Peyer's patch (tissue), 4 donors: Measurements from ENCODE around the gene RSPH3. TPM values are rescaled to one million over a fixed set of nuclear protein-coding genes. Genes with fewer than 3 reads are reported as not detected.
A peak's percentile ranks its signal among the peaks of the same experiment; 100 is the strongest.
"Not testable (repeated sequence)": the region's sequence is repeated elsewhere in the genome, so short reads cannot be mapped to it uniquely, and the experiment has no call there.

ENCODE experiments used
- DNase-seq, 3 donors: peaks; one replicate each; pipeline ENCODE4 v3.0.0-alpha.2; 2017 to 2019
- H3K27ac ChIP-seq, 4 donors: fragments of 200-600 bp; sonication (generic); one replicate each; pipeline ENCODE4 v1.5.1; 2016 to 2019
- H3K27me3 ChIP-seq, 2 donors: fragments of 200-600 bp; sonication (generic); one replicate each; pipeline ENCODE4 v1.5.1; 2019
- H3K36me3 ChIP-seq, 3 donors: fragments of 200-600 bp; sonication (generic); one replicate each; pipeline ENCODE4 v1.5.1; 2016 to 2019
- H3K4me1 ChIP-seq, 4 donors: fragments of 200-600 bp; sonication (generic); one replicate each; pipeline ENCODE4 v1.5.1; 2016 to 2019
- H3K4me3 ChIP-seq, 4 donors: fragments of 200-600 bp; sonication (generic); 1 replicate in 3 of 4; 2 replicates in 1 of 4; pipeline ENCODE4 v1.5.1; 2016 to 2019; ENCODE audit warnings: mild to moderate bottlenecking in 1 of 4
- H3K9me3 ChIP-seq, 4 donors: fragments of 200-600 bp; sonication (generic); one replicate each; pipeline ENCODE4 v1.5.1; 2016 to 2019; ENCODE audit warnings: mild to moderate bottlenecking in 1 of 4
- CTCF ChIP-seq, 6 experiments: fragments of 450-650 bp in 4 of 6; fragments of 200-600 bp in 2 of 6; sonication (generic) in 1 of 6; IDR thresholded peaks; one replicate each; pipeline ENCODE4 v1.5.1; 2017 to 2019; ENCODE audit warnings: antibody characterized with exemption in 6 of 6, mild to moderate bottlenecking in 3 of 6, moderate library complexity in 1 of 6
- POLR2A ChIP-seq, 2 donors: fragments of 450-650 bp; IDR thresholded peaks; one replicate each; pipeline ENCODE4 v1.5.1; 2017; ENCODE audit warnings: antibody characterized with exemption in 2 of 2, mild to moderate bottlenecking in 2 of 2, moderate library complexity in 2 of 2
- total RNA-seq, 4 donors: library from RNA; depleted of rRNA; stranded (reverse); fragments of >200 nt; gene quantifications; one replicate each; pipeline ENCODE4 v1.1.0, GENCODE V29; 2016

Gene RSPH3
- total RNA-seq, 4 donors from 2014 or later = 14.9 to 24.5 (median 20.1) TPM

DNA sequence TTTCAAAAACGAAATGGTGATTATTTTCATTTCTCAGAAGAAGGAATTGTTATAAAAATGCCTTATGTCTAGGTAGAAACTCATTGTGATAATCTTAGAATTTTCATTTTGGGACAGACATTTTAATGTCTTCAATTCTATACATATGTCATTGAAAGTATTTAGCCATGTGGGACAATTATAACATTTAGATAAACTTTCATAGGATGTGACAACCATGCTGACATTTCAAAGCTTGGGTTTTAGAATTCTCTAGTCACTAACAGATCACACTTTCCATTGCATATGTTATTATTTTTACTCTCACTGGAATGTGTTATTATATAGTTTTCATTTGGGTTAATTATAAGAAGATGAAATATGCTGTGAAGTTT, 39.9 kb upstream of the RSPH3 start:
- peaks cover 0 to 5% (median 0%) of the 10 kb centered on the region in 3 donors for H3K36me3 ChIP-seq
- no peak for DNase-seq
- no peaks in the 10 kb centered on the region for H3K9me3 ChIP-seq
- H3K4me3 ChIP-seq = no peak overlapping the region
- peak overlapping the region; percentile 17 to 79 (median 22) for H3K27ac ChIP-seq
- H3K27me3 ChIP-seq = no peaks in the 10 kb centered on the region
- TF ChIP-seq CTCF (IDR thresholded peaks at IDR 0.05) = no peak
- no peak for TF ChIP-seq POLR2A (IDR thresholded peaks at IDR 0.05)
- peaks cover 0 to 11% (median 7%) of the 10 kb centered on the region in 4 donors for H3K4me1 ChIP-seq

- peaks cover 0 to 11% (median 7%) of the 10 kb centered on the region in 4 donors for H3K4me1 ChIP-seq
- no peak for TF ChIP-seq POLR2A (IDR thresholded peaks at IDR 0.05)
- H3K27me3 ChIP-seq = no peaks in the 10 kb centered on the region
- H3K4me3 ChIP-seq = no peak overlapping the region
- peak overlapping the region; percentile 17 to 79 (median 44) for H3K27ac ChIP-seq
- peaks cover 0 to 5% (median 0%) of the 10 kb centered on the region in 3 donors for H3K36me3 ChIP-seq
- no peaks in the 10 kb centered on the region for H3K9me3 ChIP-seq
- peak in 2 of 3 donors; percentile 52 to 55 for DNase-seq
Observed at GRCh38 chr6:159038914-159039884, 39.2 kb upstream of the RSPH3 start.

DNA sequence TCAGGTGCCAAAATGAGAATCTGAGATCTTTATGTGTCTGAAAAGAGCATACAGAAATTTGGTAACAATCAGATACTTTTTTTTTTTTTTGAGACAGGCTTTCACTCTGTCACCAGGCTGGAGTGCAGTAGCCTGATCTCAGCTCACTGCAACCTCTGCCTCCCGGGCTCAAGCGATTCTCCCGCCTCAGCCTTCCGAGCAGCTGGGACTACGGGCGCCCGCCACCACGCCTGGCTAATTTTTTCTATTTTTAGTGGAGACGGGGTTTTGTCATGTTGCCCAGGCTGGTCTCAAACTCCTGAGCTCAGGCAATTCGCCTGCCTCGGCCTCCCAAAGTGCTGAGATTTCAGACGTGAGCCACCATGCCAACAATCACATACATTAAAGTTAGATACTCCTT, 38.3 kb upstream of the RSPH3 start:
- not testable (repeated sequence) for H3K9me3 ChIP-seq, H3K27me3 ChIP-seq, H3K4me3 ChIP-seq, H3K36me3 ChIP-seq, DNase-seq
- H3K27ac ChIP-seq = peak overlapping the region in 3 of 4 donors; percentile 17 to 79 (median 26)
- H3K4me1 ChIP-seq = peaks cover 0 to 11% (median 7%) of the 10 kb centered on the region in 4 donors

GRCh38 chr6:159037756-159038290, 37.8 kb upstream of the RSPH3 start:
- peaks cover 0 to 5% (median 0%) of the 10 kb centered on the region in 3 donors for H3K36me3 ChIP-seq
- peaks cover 0 to 11% (median 7%) of the 10 kb centered on the region in 4 donors for H3K4me1 ChIP-seq
- H3K27ac ChIP-seq = peak overlapping the region in 1 of 4 donors; percentile 79
- H3K4me3 ChIP-seq = no peak overlapping the region
- H3K27me3 ChIP-seq = no peaks in the 10 kb centered on the region
- no peak for DNase-seq
- H3K9me3 ChIP-seq = no peaks in the 10 kb centered on the region
- no peak for TF ChIP-seq CTCF (IDR thresholded peaks at IDR 0.05)
- no peak for TF ChIP-seq POLR2A (IDR thresholded peaks at IDR 0.05)

- Histone ChIP-seq H3K4me1 (peaks cover 0 to 11% (median 5%) of the 10 kb centered on the region in 4 donors), H3K27ac (no peak overlapping the region), H3K4me3 (no peak overlapping the region), H3K27me3 (no peaks in the 10 kb centered on the region), H3K36me3 (peaks cover 0 to 5% (median 0%) of the 10 kb centered on the region in 3 donors), H3K9me3 (no peaks in the 10 kb centered on the region)
- TF ChIP-seq CTCF (IDR thresholded peaks at IDR 0.05) = no peak
- no peak for TF ChIP-seq POLR2A (IDR thresholded peaks at IDR 0.05)
- no peak for DNase-seq
Observed at GRCh38 chr6:159036673-159037072, 36.7 kb upstream of the RSPH3 start.

DNA sequence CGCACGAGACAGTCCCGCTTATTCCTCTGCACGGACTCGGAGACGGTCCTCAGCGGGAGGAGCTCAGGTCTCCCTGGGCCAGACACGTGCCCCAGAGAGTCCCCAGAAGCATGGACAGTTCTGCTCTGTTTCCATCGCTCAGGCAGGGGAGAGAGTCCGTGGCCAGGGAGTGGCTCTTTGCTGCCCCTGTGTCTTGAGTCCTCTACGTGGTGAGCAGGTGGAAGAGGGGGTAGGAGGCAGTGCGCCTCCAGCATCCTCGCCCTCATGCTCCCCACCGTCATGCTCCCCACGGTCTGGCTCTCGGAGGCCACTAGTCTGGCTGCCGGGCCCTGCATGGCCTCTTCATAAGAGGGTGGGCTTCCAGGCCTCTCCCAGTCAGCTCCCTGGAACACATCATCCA, 35.9 kb upstream of the RSPH3 start:
- Histone ChIP-seq H3K27me3 (no peaks in the 10 kb centered on the region), H3K4me1 (peaks cover 0 to 8% (median 2%) of the 10 kb centered on the region in 4 donors), H3K36me3 (peaks cover 0 to 5% (median 0%) of the 10 kb centered on the region in 3 donors), H3K4me3 (no peak overlapping the region), H3K9me3 (no peaks in the 10 kb centered on the region), H3K27ac (no peak overlapping the region)
- TF ChIP-seq POLR2A (IDR thresholded peaks at IDR 0.05) (no peak), CTCF (IDR thresholded peaks at IDR 0.05) (no peak)
- no peak for DNase-seq
